Bronchial epithelial cell (primary cell): Measurements from ENCODE around the gene HOXD4. TPM values are rescaled to one million over a fixed set of nuclear protein-coding genes. Genes with fewer than 3 reads are reported as not detected.

Experiments
- DNase-seq: peaks from one replicate; pipeline ENCODE4 v3.0.0-alpha.2; 2010; ENCODE audit warnings: low read depth
- FAIRE-seq: peaks from 2 replicates; lab custom pipeline; 2011; peaks lifted over from hg19 to GRCh38; lab: Jason Lieb, UNC
- H3K27me3 ChIP-seq: 2 replicates; pipeline ENCODE4 v1.5.1; 2011; ENCODE audit warnings: low read length; ENCODE audit not compliant: control insufficient read depth, insufficient read depth
- H3K36me3 ChIP-seq: 2 replicates; pipeline ENCODE4 v1.5.1; 2011; ENCODE audit warnings: low read length; ENCODE audit not compliant: control insufficient read depth, insufficient read depth
- H3K4me3 ChIP-seq: 2 replicates; pipeline ENCODE4 v1.5.1; 2011; ENCODE audit warnings: mild to moderate bottlenecking, low read depth, low read length, control low read depth
- total RNA-seq: library from RNA; depleted of rRNA; stranded (reverse); fragments of >200 nt; gene quantifications from 2 replicates; pipeline ENCODE4 v1.2.1, GENCODE V29; 2014
- TF ChIP-seq, protein P1 (sequence below): IDR thresholded peaks from 2 replicates; pipeline ENCODE4 v1.5.1; 2011; ENCODE audit warnings: mild to moderate bottlenecking, moderate library complexity, low read length, control low read depth, inconsistent platforms; ENCODE audit not compliant: insufficient read depth, severe bottlenecking

HOXD4 gene
- total RNA-seq: not detected in 2 replicates

DNA sequence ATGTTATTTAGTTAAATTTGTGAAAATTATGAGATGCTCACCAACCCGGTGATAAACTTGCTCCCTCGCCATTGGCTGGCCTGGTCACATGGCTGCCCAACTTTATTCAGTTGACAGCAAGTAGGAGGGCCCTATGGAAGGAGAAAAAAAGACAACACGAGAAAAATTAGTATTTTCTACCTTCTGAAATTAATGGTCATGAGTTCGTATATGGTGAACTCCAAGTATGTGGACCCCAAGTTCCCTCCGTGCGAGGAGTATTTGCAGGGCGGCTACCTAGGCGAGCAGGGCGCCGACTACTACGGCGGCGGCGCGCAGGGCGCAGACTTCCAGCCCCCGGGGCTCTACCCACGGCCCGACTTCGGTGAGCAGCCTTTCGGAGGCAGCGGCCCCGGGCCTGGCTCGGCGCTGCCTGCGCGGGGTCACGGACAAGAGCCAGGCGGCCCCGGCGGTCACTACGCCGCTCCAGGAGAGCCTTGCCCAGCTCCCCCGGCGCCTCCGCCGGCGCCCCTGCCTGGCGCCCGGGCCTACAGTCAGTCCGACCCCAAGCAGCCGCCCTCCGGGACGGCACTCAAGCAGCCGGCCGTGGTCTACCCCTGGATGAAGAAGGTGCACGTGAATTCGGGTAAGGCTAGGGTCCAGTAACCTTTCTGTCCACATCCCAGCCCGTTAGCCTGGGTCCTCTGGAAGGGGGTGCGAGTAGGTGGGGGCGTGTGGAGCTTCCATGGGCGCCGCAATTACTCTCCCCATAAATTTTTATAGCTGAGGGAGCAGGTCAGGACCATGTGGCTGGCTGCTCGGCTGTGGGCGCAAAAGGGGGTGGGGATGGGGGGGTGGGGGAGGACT is at the start of gene HOXD4:
Gene HOXD4, plus strand, starts transcription at position 109 of the 846 bp plus-strand sequence. Its CDS starts 84 bp downstream, at position 193.
- H3K27me3 ChIP-seq: peaks cover 75% of the 10 kb centered on the region
- TF ChIP-seq, protein P1, sequence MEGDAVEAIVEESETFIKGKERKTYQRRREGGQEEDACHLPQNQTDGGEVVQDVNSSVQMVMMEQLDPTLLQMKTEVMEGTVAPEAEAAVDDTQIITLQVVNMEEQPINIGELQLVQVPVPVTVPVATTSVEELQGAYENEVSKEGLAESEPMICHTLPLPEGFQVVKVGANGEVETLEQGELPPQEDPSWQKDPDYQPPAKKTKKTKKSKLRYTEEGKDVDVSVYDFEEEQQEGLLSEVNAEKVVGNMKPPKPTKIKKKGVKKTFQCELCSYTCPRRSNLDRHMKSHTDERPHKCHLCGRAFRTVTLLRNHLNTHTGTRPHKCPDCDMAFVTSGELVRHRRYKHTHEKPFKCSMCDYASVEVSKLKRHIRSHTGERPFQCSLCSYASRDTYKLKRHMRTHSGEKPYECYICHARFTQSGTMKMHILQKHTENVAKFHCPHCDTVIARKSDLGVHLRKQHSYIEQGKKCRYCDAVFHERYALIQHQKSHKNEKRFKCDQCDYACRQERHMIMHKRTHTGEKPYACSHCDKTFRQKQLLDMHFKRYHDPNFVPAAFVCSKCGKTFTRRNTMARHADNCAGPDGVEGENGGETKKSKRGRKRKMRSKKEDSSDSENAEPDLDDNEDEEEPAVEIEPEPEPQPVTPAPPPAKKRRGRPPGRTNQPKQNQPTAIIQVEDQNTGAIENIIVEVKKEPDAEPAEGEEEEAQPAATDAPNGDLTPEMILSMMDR: no peak
- no peak within 1 kb of the TSS for H3K4me3 ChIP-seq
- no peak for DNase-seq
- no peaks in the 10 kb centered on the region for H3K36me3 ChIP-seq
- FAIRE-seq: no peak

DNA sequence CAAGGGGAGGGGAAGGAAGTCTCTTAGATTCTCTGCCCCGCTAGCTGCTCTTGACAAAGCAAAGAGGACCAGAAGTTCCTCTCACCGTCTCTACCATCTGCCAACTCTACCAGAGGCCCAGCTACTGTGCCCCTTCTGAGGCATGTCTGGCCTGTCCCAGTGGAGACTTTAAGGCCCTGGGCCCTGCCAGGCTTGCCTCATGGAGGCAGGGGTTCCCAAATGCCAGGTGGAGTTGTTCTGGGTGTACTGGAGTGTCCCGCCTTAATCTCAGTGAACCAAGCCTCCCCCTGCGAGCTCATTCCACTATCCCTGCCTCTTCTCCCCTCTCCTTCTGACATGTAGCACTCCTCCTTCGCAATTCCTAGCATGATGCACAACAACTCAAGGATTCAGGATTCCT is 49.5 kb upstream of the HOXD4 start:
- Histone ChIP-seq H3K4me3 (no peak overlapping the region), H3K27me3 (peaks cover 88% of the 10 kb centered on the region), H3K36me3 (no peaks in the 10 kb centered on the region)
- no peak for DNase-seq
- FAIRE-seq: no peak
- TF ChIP-seq, protein P1: no peak

DNA sequence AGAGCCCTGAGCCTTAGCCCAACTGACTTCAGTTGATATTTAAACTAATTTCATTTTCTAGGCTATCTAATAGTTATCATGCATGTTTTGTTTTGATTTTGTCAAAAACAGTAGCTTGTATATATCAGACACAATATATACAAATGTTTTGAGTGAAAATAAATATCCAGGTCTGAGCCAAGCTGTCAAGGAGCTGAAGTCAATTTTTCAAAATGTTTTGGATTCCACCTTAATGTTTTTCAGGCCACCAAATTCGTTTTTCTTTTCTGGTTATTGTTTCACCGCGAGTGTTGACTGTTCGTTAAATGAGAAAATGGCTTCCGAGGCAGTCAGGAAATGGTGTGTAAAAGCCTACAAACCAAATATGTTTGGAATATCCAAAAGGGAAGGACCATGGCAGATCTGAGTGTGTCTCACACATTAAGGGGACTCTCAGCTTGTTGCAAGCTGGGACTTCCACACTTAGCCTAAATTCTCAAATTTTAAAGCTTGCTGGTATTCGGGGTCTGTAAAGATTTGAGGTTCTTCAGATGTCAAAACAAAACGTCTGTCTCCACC is 49.0 kb upstream of the HOXD4 start:
- no peak overlapping the region for H3K4me3 ChIP-seq
- H3K36me3 ChIP-seq: no peaks in the 10 kb centered on the region
- H3K27me3 ChIP-seq: peaks cover 86% of the 10 kb centered on the region
- FAIRE-seq: no peak
- TF ChIP-seq, protein P1: no peak
- DNase-seq: no peak

DNA sequence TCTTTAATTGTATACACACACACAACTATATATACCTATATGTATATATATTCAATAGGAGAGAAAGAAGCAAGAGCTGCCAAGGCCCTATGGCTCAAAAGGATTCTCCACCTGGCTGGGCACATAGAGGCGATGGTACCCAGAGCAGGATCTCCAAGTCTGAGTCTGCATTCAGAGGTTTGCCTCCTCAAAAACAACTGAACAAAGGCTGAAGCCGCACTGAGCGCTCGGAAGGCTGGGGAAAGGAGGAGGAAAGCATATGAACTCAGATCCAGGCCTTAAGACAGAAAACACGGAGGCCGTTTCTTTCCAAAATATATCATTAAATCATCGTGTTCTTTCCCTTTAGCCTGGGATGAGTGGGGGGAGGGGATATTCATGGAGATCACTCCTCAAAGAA is 48.2 kb upstream of the HOXD4 start:
- DNase-seq (no peak), FAIRE-seq (no peak)
- TF ChIP-seq, protein P1: no peak
- Histone ChIP-seq H3K4me3 (no peak overlapping the region), H3K27me3 (peaks cover 78% of the 10 kb centered on the region), H3K36me3 (no peaks in the 10 kb centered on the region)

DNA sequence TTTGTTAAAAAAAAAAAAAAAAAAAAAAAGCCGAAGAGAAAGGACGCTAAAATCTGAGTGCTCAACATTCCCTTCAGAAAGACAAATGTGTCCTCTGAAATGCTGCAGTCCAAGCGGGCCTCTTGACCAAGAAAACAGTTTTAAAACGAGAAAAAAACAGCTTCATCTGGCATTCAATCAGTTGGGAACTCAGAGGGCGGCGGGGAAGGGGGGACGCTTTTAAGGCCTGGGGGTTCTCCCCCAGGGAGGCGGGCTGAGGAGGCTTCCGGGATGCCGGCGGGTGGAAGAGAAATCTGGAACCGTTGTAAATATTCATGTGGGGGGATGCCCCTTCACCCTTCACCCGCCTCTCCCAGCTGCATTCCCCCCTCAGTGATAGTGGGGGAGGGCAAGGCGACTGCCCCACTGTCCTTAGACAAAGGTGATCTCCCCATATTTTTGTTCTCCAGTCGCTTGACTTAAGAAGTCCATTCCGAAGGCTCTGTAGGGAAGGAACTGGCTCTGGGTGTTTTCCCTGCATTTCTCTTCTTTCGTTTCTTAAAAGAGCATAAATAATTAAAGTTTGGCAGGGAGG is 47.5 kb upstream of the HOXD4 start:
- no peak for FAIRE-seq
- Histone ChIP-seq H3K4me3 (no peak overlapping the region), H3K36me3 (no peaks in the 10 kb centered on the region), H3K27me3 (peaks cover 76% of the 10 kb centered on the region)
- DNase-seq: no peak
- TF ChIP-seq, protein P1: no peak
